Measurements from ENCODE around the gene ZNF574.
"Not testable (repeated sequence)": the region's sequence is repeated elsewhere in the genome, so short reads cannot be mapped to it uniquely, and the experiment has no call there.

- TF ChIP-seq CTCF (IDR thresholded peaks at IDR 0.05), result peak in 2 of 3 experiments; percentile 43 to 53
- TF ChIP-seq POLR2AphosphoS5 (IDR thresholded peaks at IDR 0.05; ENCODE audit: insufficient read depth in 1 of 2, low read depth in 1 of 2), result not testable (repeated sequence)
Observed at GRCh38 chr19:42034640-42035391, 41.1 kb upstream of the ZNF574 start.
